Measurements from ENCODE around the gene RPTN.
"Not testable (repeated sequence)": the region's sequence is repeated elsewhere in the genome, so short reads cannot be mapped to it uniquely, and the experiment has no call there.

The RPTN gene

DNA sequence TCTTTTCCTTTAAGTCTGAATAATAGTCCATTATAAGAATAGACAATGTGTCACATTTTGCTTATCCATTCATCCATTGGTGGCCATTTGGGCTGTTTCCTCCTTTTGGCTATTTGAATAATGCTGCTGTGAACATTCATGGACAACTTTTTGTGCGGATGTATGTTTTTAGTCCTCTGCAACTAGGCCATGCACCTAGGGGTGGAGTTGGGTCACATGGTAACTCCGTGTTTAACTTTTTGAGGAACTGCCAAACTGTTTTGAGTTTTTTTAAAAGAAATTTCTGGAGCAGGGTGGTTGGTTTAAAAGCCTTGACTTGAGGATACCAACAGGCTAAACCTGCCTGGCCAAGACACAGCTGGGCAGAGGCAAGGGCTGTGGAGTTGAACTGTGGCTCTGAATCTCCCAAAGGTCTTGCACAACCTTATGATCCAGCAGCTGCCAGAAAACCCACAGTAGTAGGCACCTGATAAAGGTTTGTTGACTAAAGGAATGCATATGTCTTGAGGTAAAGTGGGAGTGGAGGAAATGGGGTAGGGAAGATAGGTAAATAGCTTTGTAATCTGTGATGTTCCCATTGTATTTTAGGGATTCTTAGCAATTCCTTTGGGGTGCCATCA lies 5.6 kb upstream of the RPTN start:
- no peak for DNase-seq (ENCODE audit: low spot score)

GRCh38 chr1:152162792-152163463 lies 3.9 kb upstream of the RPTN start:
- no peak for DNase-seq (ENCODE audit: low spot score)

DNA sequence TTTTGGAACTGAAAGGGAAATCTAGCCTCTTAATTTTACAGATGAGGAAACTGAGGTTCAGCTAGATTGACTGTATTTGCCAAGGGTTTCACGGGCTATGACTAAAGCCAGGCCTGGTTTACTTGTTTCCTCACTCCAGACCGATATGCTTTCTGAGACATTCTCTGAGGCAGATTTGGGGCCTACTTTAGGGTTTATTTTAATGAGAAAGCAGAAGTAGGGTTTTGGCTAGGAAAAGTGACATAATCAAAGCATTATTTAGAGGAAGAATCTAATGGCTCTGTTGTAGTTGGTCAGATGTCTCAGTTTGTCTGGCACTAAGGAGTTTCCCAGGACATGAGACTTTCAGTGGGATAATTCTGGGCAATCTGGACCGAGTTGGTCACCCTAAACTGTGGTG lies 1.5 kb upstream of the RPTN start:
- DNase-seq (ENCODE audit: low spot score): no peak

GRCh38 chr1:152153996-152154395 lies 5.0 kb downstream of the RPTN start:
- no peak for DNase-seq (ENCODE audit: low spot score)

DNA sequence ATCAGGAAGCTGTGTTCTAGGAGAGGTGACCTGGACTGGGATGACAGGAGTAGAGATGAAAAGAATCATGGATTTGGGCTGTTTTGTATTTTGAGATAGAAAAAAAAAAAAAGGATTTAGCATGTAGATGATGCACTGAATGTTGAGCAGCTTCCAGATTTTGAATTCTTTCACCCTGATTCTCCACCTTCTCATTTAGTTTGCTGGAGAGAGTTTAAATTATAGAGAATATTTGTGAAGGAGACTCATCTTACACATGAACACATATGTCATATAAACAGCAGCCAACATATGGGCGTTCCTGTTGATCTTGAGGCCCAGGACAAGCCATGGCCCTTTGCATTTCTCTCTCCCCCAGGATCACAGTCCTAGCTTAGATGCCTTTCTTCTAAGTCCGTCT lies 7.4 kb downstream of the RPTN start:
- DNase-seq (ENCODE audit: low spot score): no peak

DNA sequence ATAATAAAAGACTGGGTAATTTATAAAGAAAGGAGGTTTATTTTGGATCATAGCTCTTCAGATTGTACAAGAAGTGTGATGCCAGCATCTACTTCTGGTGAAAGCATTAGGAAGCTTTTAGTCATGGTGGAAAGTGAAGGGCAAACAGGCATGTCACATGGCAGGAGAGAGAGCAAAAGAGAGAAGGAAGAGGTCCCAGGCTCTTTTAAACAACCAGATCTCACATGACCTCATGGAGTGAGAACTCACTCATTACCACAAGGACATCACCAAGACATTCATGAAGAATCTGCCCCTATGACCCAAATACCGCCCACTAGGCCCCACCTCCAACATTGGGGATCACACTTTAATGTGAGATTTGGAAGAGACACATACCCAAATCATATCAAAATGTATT lies 10.0 kb downstream of the RPTN start:
- DNase-seq (ENCODE audit: low spot score): no peak

- DNase-seq (ENCODE audit: low spot score): no peak
Observed at GRCh38 chr1:152148051-152148450, 11.0 kb downstream of the RPTN start.

DNA sequence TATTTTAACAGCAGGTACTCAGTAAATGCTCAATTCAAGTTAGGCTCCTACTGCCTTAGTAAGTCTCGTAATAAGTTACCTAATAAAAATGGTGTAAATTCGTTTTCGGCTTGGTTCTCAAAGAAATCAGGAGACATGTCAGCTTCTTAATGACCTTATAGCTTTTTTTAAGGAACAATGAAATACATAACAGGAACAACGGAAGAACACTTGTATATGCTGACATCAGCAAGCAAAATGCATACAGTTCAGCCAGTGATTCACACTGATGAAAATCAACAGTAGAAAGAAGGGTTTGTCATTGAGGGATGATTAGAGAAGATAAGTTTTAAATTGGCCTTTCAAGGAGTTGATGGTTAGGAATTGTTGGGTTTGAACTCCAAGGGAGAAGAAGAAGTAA lies 13.3 kb downstream of the RPTN start:
- DNase-seq (ENCODE audit: low spot score): no peak

- not testable (repeated sequence) for DNase-seq (ENCODE audit: low spot score)
Observed at GRCh38 chr1:152144674-152145183, 14.3 kb downstream of the RPTN start.

DNA sequence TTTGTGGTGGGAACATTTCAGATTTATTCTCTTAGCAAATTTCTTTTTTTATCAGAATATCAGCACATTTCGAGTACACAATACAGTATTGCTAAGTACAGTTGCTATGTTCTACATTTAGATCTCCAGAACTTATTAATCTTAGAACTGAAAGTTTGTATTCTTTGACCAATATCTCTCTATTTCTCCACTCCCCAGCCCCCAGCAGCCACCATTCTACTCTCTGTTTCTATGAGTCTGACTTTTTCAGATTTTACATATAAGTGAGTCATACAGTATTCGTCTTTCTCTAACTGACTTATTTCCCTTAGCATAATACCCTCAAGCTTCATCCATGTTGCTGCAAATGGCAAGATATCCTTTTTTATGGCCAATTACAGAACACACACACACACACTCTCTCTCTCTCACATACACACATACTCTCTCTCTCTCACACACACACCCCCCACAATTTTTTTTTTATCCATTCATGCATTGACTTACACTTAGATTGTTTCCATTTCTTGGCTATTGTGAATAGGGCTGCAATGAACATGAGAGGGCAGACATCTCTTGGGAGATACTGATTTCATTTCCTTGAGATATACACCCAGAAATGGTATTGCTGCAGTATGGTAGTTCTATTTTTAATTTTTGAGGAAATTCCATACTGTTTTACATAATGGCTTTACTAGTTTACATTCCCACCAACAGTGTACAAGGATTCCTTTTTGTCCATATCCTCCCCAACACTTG lies 15.7 kb downstream of the RPTN start:
- DNase-seq (ENCODE audit: low spot score): no peak

- DNase-seq (ENCODE audit: low spot score): peak; percentile 33
Observed at GRCh38 chr1:152141971-152142584, 16.9 kb downstream of the RPTN start.

DNA sequence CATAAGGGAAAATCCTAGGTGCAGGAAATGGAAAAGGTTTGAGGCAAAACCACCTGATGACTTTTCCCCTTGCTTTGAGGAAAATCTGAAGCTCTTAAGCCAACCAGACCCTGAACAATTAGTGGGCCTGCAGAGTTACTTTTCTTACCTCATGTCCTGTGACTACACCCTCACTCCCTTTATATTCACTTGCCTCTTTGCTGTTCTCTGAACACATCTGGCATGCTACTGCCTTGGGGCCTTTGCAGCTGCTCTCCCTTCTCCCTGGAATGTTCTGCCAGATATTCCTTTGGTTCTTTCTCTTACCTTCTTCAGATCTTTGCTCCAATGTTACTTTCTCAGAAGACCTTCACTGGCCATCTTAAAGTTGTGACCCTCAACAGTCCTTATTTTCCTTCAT lies 21.8 kb downstream of the RPTN start:
- DNase-seq (ENCODE audit: low spot score): no peak

- DNase-seq (ENCODE audit: low spot score): no peak
Observed at GRCh38 chr1:152130186-152130585, 28.8 kb downstream of the RPTN start.

DNA sequence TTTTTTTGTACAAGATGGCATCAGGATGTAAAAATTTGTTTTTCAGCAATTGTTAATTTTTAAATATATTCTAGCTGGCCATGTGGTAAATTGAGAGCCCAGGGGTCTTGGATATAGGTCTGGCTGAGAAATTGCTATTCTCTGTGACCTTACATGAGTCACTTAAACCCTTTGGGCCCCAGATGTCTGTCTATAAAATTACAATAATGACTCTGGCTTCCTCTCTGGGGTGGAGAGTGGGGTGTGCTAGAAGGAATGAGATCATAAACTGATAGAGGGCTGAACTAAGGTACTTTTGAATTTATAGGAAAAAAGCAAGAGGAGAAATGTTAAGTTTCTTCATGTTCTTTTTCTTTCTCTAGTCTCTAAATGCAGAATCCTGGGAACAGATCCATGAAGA lies 31.4 kb downstream of the RPTN start:
- DNase-seq (ENCODE audit: low spot score): no peak

- no peak for DNase-seq (ENCODE audit: low spot score)
Observed at GRCh38 chr1:152125834-152126443, 33.1 kb downstream of the RPTN start.

- DNase-seq (ENCODE audit: low spot score): no peak
Observed at GRCh38 chr1:152118915-152119314, 40.1 kb downstream of the RPTN start.

DNA sequence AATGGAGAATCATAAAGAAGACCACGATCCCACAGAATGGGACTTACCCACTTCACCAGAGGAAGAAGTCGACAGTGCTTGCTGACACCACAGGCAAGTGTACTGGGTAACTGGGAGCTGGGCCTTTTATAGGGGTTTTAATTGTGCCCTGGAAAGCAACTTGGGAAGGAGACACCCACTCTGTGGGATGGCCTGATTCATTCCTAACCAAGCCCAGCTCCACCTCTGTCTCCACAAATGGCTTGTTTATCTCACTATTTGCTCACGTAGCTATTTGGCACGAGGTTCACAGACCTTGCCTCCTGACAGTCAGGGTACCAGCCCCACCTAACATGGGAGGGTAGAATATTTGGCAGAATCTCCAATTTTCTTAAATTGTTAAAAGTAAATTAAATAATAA lies 43.7 kb downstream of the RPTN start, which contains the start of gene TCHH:
Gene TCHH (minus strand): TSS at position 101 of the 400 bp plus-strand sequence. CDS start 1,364 bp downstream, outside the sequence.
- no peak for DNase-seq (ENCODE audit: low spot score)

- no peak for DNase-seq (ENCODE audit: low spot score)
Observed at GRCh38 chr1:152112885-152113432, 46.1 kb downstream of the RPTN start.

- DNase-seq (ENCODE audit: low spot score): no peak
Observed at GRCh38 chr1:152112101-152112884, 46.7 kb downstream of the RPTN start.

GRCh38 chr1:152111515-152111968 lies 47.5 kb downstream of the RPTN start:
- DNase-seq (ENCODE audit: low spot score): no peak

Measured in NAMALWA (cell line).